Measurements from ENCODE around the gene RTBDN. TPM values are rescaled to one million over a fixed set of nuclear protein-coding genes. Genes with fewer than 3 reads are reported as not detected.

The RTBDN gene
- total RNA-seq: not detected

DNA sequence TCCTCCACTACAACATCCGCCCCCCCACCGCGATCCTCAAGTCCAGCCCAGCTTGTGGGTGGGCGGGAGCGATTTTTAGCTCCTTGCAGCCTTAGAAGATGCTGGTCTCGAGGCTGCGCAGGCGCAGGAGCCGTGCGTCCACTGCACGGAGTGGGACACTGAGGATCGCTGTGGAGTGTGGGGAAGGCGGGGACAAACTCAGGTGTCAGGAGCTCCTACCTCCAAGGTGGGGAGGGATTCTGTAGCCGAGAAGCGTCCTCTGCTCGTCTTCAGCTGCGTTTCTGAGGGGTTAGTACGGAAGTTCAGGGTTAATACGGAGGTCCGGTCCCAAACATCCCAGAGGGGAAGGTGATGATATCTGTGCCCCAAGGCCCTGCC lies at the start of gene RTBDN:
Gene RTBDN (minus strand): TSS at position 14 of the 378 bp plus-strand sequence. CDS start 4,600 bp downstream, outside the sequence.
- no peak for DNase-seq (ENCODE audit: low spot score in 2 of 2)
- no peak within 1 kb of the TSS for H3K27ac Mint-ChIP-seq
- H3K9me3 Mint-ChIP-seq: no peaks in the 10 kb centered on the region
- no peak for ATAC-seq
- peaks cover 4 to 18% of the 10 kb centered on the region in 2 donors for H3K36me3 Mint-ChIP-seq

DNA sequence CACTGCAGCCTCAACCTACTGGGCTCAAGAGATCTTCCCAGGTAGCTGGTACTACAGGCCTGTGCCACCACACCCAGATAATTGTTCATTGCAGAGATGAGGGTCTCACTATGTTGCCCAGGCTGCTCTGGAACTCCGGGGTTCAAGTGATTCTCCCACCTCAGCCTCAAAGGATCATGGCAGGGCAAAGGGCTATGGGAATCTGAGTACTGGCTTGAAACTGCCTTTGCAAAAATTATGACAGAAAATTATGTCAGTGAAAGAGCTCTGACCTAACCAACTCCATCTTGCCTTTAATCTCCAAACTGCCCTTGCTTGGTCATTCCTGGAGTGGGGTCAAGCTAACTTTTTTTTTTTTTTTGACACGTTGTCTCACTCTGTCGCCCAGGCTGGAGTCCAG lies 48.2 kb upstream of the RTBDN start:
- ATAC-seq: no peak
- H3K27ac Mint-ChIP-seq: peak overlapping the region in 1 of 2 donors; percentile 88
- no peak for DNase-seq (ENCODE audit: low spot score in 2 of 2)
- peaks cover 0 to 5% of the 10 kb centered on the region in 2 donors for H3K9me3 Mint-ChIP-seq
- H3K36me3 Mint-ChIP-seq: peaks cover 11 to 15% of the 10 kb centered on the region in 2 donors

DNA sequence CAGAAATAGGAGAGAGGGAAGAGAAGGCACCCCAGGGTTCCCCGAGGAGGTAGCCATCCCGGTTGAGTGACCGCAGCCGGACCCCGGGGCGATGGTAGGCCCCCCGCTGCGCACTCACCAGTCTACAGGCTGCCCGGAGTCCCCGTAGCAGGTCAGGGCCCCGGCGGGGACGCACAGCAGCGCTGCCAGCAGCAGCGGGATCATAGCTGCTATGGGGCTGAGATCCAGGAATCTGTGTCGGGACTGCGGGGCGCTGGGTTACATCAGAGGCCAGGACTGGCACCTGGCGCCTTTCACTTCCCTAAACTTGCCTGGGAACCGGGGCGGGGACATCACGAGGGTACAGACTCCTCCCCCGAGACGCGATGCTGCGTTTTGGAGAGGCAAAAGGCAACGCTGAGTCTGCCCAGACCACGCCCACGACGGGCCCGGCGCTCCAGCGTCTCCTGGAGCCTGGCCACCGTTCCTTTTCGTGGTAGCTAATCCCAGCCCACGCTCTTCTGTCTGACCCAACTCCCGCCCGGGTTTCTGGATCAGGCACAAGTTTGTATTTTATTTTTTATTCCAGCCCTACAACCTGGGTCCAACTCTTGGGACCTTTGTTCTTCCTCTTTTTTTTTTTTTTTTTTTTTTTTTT lies 46.9 kb upstream of the RTBDN start, which contains the start of gene DNASE2:
Gene DNASE2 (minus strand): TSS at position 278 of the 637 bp plus-strand sequence. CDS start 74 bp downstream, at position 204.
- peaks cover 0 to 5% of the 10 kb centered on the region in 2 donors for H3K9me3 Mint-ChIP-seq
- peak within 1 kb of the TSS; percentile 88 to 95 for H3K27ac Mint-ChIP-seq
- DNase-seq (ENCODE audit: low spot score in 2 of 2) (peak; percentile 92 to 94), ATAC-seq (peak; percentile 73 to 83)
- H3K36me3 Mint-ChIP-seq: peaks cover 11 to 15% of the 10 kb centered on the region in 2 donors

DNA sequence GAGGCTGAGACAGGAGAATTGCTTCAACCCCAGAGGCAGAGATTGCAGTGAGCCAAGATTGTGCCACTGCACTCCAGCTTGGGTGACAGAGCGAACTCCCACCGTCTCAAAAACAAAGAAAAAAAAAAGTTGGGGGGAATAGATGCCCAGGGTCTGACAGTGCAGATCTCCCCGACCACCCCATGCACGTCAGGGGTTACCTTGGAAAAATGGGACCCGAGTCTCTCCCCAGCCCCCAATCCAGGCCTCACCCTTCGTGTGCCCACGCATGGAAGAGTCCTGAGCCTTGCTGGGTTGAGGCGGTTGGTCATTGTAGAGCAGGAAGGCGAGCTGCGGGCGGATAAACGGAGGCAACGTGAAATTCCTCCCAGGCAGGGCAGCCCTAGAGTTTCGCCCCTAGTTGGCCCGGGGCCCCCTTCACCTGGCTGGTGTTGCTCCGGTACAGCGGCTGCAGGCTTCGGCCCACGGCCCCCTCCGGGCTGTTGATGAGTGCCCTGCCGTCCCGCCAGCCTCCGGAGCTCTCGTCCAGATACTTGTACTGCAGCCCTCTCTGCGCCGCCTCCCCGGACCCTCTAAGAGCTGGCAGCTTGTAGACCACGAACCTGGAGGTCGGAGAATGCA lies 46.3 kb upstream of the RTBDN start:
- H3K9me3 Mint-ChIP-seq: peaks cover 0 to 5% of the 10 kb centered on the region in 2 donors
- ATAC-seq (peak; percentile 1 to 11), DNase-seq (ENCODE audit: low spot score in 2 of 2) (no peak)
- H3K36me3 Mint-ChIP-seq: peaks cover 11 to 15% of the 10 kb centered on the region in 2 donors
- peak overlapping the region; percentile 81 to 88 for H3K27ac Mint-ChIP-seq

DNA sequence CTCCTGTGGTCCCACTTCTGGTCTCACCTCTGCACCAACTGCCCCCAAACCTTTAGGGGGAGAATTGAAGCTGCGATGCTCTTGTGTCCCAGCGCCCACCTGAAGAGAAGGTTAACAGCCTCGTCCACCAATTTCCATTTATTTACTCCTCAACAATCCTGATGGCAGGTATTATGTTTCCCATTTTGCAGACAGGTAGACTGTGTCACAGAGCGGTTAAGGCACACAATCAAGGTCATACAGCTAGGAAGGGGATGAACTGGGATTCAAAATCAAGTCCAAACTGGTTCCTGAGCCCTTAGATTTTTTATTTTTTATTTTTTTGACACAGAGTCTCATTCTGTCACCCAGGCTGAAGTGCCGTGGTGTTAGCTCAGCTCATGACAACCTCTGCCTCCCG lies 40.7 kb upstream of the RTBDN start:
- DNase-seq (ENCODE audit: low spot score in 2 of 2): no peak
- ATAC-seq: no peak
- no peak overlapping the region for H3K27ac Mint-ChIP-seq
- peaks cover 17 to 32% of the 10 kb centered on the region in 2 donors for H3K36me3 Mint-ChIP-seq
- peaks cover 4% of the 10 kb centered on the region in 2 donors for H3K9me3 Mint-ChIP-seq

DNA sequence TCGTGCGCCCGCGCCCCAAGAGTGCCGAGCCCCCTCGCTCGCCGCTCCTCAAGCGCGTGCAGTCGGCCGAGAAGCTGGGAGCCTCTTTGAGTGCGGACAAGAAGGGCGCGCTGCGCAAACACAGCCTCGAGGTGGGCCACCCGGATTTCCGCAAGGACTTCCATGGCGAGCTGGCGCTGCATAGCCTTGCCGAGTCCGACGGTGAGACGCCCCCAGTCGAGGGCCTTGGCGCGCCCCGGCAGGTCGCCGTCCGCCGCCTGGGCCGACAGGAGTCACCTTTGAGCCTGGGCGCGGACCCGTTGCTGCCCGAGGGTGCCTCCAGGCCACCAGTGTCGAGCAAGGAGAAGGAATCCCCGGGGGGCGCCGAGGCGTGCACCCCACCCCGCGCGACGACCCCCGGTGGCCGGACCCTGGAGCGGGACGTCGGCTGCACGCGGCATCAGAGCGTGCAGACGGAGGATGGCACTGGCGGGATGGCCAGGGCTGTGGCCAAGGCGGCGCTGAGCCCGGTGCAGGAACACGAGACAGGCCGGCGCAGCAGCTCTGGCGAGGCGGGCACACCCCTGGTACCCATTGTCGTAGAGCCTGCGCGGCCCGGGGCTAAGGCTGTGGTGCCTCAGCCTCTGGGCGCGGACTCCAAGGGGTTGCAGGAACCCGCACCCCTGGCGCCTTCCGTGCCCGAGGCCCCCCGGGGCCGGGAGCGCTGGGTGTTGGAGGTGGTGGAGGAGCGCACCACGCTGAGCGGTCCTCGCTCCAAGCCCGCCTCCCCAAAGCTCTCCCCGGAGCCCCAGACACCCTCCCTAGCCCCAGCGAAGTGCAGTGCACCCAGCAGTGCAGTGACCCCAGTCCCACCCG lies 39.7 kb upstream of the RTBDN start:
- H3K36me3 Mint-ChIP-seq: peaks cover 17 to 32% of the 10 kb centered on the region in 2 donors
- ATAC-seq: no peak

DNA sequence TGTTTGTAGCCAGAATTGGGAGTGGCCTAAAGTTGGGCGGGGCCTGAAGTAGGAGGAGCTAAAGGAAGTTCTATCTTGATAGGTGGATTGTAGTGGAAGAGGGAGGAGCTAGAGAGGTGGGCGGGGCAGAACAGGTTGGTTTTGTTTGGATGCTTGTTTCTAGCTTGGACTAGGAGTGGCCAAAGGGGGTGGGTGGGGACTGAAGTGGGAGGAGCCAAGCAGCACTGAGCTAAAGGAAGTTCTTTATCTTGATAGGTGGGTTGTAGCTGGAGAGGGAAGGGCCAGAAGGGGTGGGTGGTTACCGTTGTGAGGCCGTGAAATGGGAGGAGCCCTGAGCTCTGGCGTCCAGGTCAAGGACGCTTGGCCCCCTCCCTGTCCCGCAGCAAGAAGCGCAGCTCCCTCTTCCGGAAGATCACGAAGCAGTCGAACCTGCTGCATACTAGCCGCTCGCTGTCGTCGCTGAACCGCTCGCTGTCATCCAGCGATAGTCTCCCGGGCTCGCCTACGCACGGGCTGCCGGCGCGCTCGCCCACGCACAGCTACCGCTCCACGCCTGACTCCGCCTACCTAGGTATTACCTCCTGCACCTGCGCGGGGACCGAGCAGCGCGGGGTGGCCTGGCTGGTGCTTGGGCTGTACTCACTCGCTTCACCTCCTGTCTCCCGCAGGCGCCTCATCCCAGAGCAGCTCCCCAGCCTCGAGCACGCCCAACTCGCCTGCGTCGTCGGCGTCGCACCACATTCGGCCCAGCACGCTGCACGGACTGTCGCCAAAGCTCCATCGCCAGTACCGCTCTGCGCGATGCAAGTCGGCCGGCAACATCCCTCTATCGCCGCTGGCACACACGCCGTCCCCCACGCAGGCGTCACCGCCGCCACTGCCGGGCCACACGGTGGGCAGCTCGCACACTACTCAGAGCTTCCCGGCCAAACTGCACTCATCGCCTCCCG lies 38.8 kb upstream of the RTBDN start:
- no peak overlapping the region for H3K27ac Mint-ChIP-seq
- H3K9me3 Mint-ChIP-seq: peaks cover 4% of the 10 kb centered on the region in 2 donors
- ATAC-seq: peak; percentile 60 to 77

More for the DNA sequence above, 39.7 kb upstream of the RTBDN start:
- no peak for DNase-seq (ENCODE audit: low spot score in 2 of 2)
- H3K27ac Mint-ChIP-seq: no peak overlapping the region
- H3K9me3 Mint-ChIP-seq: peaks cover 4% of the 10 kb centered on the region in 2 donors

DNA sequence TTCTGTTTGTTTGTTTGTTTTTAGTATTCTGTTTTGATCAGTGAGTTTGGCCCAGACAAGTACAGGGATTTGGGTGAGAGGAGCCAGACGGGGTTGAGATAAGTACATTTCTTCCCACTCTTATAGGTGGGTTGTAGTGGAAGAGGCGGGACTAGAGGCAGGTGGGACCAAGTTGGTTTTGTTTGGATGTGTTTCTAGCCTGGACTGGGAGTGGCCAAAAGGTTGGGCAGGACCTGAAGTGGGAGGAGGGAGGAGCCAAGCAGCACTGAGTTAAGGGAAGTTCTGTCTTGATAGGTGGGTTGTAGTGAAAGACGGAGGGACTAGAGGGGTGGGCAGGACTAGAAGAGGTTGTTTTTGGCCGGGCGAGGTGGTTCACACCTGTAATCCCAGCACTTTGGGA lies 37.9 kb upstream of the RTBDN start:
- no peak for DNase-seq (ENCODE audit: low spot score in 2 of 2)
- Mint-ChIP-seq H3K9me3 (peaks cover 4% of the 10 kb centered on the region in 2 donors), H3K36me3 (peaks cover 10 to 23% of the 10 kb centered on the region in 2 donors), H3K27ac (no peak overlapping the region)
- ATAC-seq: no peak

More for the DNA sequence above, 38.8 kb upstream of the RTBDN start:
- H3K36me3 Mint-ChIP-seq: peaks cover 12 to 27% of the 10 kb centered on the region in 2 donors
- DNase-seq (ENCODE audit: low spot score in 2 of 2): peak in 1 of 2 donors; percentile 60

DNA sequence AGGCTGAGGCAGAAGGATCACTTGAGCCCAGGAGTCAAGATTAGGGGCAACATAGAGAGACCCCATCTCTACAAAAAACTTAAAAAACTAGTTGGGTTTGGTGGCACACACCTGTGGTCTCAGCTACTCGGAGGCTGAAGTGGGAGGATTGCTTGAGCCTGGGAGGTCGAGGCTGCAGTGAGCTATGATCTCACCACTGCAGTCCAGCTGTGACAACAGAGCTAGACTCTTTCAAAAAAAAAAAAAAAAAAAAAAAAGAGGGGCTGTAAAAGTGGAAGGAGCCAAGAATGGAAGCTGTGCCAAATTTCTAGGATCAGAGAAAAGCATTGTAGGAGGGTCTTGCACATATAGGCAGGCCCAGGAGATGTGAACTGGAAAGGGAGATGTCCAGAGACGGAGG lies 37.3 kb upstream of the RTBDN start:
- ATAC-seq: no peak

DNA sequence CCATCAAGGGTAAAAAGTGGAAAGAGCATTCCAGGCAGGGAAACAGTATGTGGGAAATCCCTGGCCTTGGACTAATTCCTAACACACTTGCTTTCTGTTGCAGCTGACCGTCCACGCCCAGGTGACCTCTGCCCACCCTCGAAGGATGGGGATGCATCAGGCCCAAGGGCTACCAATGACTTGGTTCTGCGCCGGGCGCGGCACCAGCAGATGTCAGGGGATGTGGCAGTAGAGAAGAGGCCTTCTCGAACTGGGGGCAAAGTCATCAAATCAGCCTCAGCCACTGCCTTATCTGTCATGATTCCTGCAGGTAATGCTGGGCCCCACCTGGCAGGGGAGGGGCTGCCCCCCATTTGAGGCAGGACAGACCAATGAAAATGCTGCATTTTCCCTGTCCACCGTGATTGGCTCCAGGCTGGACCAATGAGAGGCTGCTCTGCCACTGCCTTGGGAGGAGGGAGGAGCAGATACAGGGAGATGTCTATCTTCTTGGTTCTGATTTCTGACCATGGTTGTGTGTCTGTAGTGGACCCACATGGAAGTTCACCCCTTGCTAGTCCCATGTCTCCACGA lies 34.2 kb upstream of the RTBDN start:
- H3K36me3 Mint-ChIP-seq: peaks cover 6 to 17% of the 10 kb centered on the region in 2 donors
- DNase-seq (ENCODE audit: low spot score in 2 of 2) (peak in 1 of 2 donors; percentile 27), ATAC-seq (no peak)
- no peak overlapping the region for H3K27ac Mint-ChIP-seq
- H3K9me3 Mint-ChIP-seq: peaks cover 4% of the 10 kb centered on the region in 2 donors

More for the DNA sequence above, 37.3 kb upstream of the RTBDN start:
- Mint-ChIP-seq H3K36me3 (peaks cover 10 to 23% of the 10 kb centered on the region in 2 donors), H3K27ac (no peak overlapping the region), H3K9me3 (peaks cover 4% of the 10 kb centered on the region in 2 donors)
- DNase-seq (ENCODE audit: low spot score in 2 of 2): no peak

DNA sequence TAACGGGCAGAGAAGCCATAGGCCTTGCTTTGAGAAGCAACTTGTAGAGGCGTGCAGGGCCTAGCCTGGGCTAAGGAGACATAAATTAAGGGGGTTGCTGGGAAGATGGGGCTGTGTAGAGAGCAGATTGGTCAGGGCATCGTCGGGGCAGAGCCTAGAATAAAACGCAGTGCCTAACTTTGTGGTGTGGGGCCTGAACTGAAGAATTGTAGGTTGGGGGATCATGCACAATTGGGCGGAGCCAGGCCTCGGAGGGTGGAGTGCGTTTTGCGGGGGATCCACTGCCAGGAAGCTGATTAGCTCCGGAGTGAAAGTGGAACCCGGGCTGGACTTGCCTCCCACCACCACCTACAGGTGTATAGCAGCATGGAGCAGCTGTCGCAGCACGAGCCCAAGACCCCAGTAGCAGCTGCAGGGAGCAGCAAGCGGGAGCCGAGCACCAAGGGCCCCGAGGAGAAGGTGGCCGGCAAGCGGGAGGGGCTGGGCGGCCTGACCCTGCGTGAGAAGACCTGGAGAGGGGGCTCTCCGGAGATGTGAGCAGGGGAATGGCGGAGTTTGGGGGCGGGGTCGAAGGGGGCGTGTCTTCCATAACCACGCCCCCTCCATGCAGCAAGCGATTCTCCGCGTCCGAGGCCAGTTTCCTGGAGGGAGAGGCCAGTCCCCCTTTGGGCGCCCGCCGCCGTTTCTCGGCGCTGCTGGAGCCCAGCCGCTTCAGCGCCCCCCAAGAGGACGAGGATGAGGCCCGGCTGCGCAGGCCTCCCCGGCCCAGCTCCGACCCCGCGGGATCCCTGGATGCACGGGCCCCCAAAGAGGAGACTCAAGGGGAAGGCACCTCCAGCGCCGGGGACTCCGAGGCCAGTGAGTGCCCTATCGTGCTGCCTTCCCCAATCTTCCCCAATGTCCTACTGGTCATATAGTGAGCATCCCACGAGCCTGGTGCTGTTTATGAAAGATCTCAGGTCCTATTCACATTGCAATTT lies 33.0 kb upstream of the RTBDN start:
- ATAC-seq (peak; percentile 81 to 86), DNase-seq (ENCODE audit: low spot score in 2 of 2) (peak; percentile 75 to 76)
- peaks cover 0 to 5% of the 10 kb centered on the region in 2 donors for H3K36me3 Mint-ChIP-seq
- no peaks in the 10 kb centered on the region for H3K9me3 Mint-ChIP-seq
- peak overlapping the region in 1 of 2 donors; percentile 80 for H3K27ac Mint-ChIP-seq

DNA sequence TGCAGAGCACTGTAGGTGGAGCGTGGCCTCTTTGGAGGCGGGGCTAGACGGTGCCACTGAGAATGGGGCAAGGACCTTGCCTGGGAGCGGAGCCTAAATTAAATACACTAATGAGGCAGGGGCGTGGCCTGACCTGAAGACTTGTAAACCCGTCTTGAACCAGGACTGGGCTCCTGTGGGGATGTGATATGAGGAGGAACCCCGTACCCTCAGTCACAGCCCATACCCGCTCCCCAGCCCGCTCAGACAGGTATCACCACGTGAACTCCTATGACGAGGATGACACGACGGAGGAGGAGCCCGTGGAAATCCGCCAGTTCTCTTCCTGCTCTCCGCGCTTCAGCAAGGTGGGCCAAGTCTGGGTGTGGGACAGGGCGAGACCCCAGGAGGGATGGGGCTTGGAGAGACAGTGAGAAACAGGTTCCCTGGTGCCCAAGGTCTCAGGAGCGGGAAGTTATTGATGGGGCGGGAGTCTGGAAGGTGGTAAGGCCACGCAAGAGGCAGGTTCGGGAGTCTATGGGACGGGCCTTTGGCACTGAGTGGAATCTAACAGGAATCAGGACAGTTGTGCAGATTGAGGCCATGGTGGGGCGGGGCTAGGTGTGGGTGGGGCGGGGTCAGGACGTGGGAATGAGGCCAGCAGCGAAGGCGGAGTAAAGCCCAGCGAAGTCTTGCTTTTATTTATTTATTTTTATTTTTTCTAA lies 32.2 kb upstream of the RTBDN start:
- no peaks in the 10 kb centered on the region for H3K36me3 Mint-ChIP-seq
- no peak for DNase-seq (ENCODE audit: low spot score in 2 of 2)
- H3K27ac Mint-ChIP-seq: peak overlapping the region; percentile 33 to 80
- ATAC-seq: no peak
- no peaks in the 10 kb centered on the region for H3K9me3 Mint-ChIP-seq

DNA sequence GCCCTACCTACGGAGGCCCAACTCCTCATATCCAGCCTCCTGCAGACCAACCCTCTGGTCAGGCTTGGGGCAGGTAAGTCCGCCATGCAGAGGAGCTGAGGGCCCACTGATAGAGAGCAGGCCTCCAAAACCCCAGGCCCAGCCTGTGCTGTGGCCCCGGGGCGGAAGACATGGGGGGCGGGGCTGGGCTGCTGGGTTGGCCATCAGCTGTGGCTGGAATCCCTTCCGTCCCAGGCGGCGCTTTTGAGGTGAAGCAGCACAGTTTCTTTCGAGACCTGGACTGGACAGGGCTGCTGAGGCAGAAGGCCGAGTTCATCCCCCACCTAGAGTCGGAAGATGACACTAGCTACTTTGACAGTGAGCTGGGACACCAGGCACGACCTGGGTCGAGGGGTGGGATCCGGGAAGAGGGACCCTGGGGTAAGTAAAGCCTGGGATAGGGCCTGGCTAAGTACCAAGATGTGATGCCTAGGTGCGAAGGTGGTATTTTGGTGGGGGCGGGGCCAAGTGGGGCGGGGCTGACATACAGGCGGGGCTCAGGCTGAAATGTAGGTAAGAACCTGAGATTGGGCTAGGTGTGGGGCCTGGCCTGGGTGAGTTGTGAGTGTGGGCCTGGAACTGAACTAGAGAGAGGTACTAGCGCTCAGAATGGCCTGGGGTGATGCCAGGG lies 31.5 kb upstream of the RTBDN start:
- no peak overlapping the region for H3K27ac Mint-ChIP-seq
- DNase-seq (ENCODE audit: low spot score in 2 of 2) (no peak), ATAC-seq (no peak)
- H3K36me3 Mint-ChIP-seq: no peaks in the 10 kb centered on the region
- H3K9me3 Mint-ChIP-seq: no peaks in the 10 kb centered on the region
